GM23338 (cell line): ENCODE measurements around the gene LRMDA. TPM values are rescaled to one million over a fixed set of nuclear protein-coding genes. Genes with fewer than 3 reads are reported as not detected.

Experiments used
- ATAC-seq: fragments of 200-7000 bp; cut with Tn5 transposase; 3 replicates; pipeline ENCODE4 v1.9.1; 2020
- DNase-seq: peaks from one replicate; pipeline ENCODE4 v3.0.0-alpha.2; 2015; ENCODE audit warnings: low spot score
- H2AFZ ChIP-seq: fragments of 200-600 bp; sonication (generic); 2 replicates; pipeline ENCODE4 v1.8.0; 2016; ENCODE audit warnings: antibody characterized with exemption, mild to moderate bottlenecking, moderate library complexity
- H3F3A ChIP-seq: fragments of 200-600 bp; sonication (generic); replicated peaks from 2 replicates; pipeline ENCODE4 v1.8.0; 2017; ENCODE audit warnings: antibody characterized with exemption, mixed run types, low read depth
- H3K27ac ChIP-seq: fragments of 200-600 bp; sonication (generic); 2 replicates; pipeline ENCODE4 v1.6.1; 2016; ENCODE audit warnings: low read depth
- H3K27me3 ChIP-seq: fragments of 200-600 bp; sonication (generic); 2 replicates; pipeline ENCODE4 v1.8.0; 2016; ENCODE audit warnings: mild to moderate bottlenecking, mixed run types, moderate library complexity; ENCODE audit not compliant: insufficient read depth
- H3K36me3 ChIP-seq: fragments of 200-600 bp; sonication (generic); 2 replicates; pipeline ENCODE4 v1.8.0; 2016; ENCODE audit warnings: mild to moderate bottlenecking; ENCODE audit not compliant: insufficient read depth
- H3K4me1 ChIP-seq: fragments of 200-600 bp; sonication (generic); 2 replicates; pipeline ENCODE4 v1.8.0; 2016; ENCODE audit warnings: mild to moderate bottlenecking, moderate library complexity; ENCODE audit not compliant: insufficient read depth
- H3K4me2 ChIP-seq: fragments of 200-600 bp; sonication (generic); 2 replicates; pipeline ENCODE4 v1.7.1; 2017; ENCODE audit warnings: mixed run types
- H3K4me3 ChIP-seq: fragments of 200-600 bp; sonication (generic); 2 replicates; pipeline ENCODE4 v1.6.1; 2016; ENCODE audit warnings: mixed run types
- H3K79me2 ChIP-seq: fragments of 200-600 bp; sonication (generic); replicated peaks from 2 replicates; pipeline ENCODE4 v1.8.0; 2017; ENCODE audit warnings: mild to moderate bottlenecking; ENCODE audit not compliant: insufficient read depth
- H3K9me2 ChIP-seq: fragments of 200-600 bp; sonication (generic); 2 replicates; pipeline ENCODE4 v1.8.0; 2017; ENCODE audit not compliant: insufficient read depth
- H4K20me1 ChIP-seq: fragments of 200-600 bp; sonication (generic); replicated peaks from 2 replicates; pipeline ENCODE4 v1.8.0; 2017; ENCODE audit warnings: mild to moderate bottlenecking; ENCODE audit not compliant: insufficient read depth
- H3K27ac Mint-ChIP-seq: 2 replicates; pipeline ENCODE4 v1.8.0; 2020; ENCODE audit warnings: inconsistent platforms, mild to moderate bottlenecking, moderate library complexity, mixed read lengths
- H3K27me3 Mint-ChIP-seq: 3 replicates; pipeline ENCODE4 v1.8.0; 2022; ENCODE audit warnings: low read depth, mild to moderate bottlenecking, moderate library complexity, mixed read lengths, inconsistent platforms; ENCODE audit not compliant: insufficient read depth, poor library complexity
- H3K36me3 Mint-ChIP-seq: 3 replicates; pipeline ENCODE4 v1.8.0; 2021; ENCODE audit warnings: low read depth, mild to moderate bottlenecking, inconsistent platforms, moderate library complexity, mixed read lengths
- H3K4me1 Mint-ChIP-seq: 3 replicates; pipeline ENCODE4 v1.8.0; 2020; ENCODE audit warnings: mild to moderate bottlenecking, inconsistent platforms, mixed read lengths
- H3K4me3 Mint-ChIP-seq: 3 replicates; pipeline ENCODE4 v1.8.0; 2021; ENCODE audit warnings: moderate library complexity, mild to moderate bottlenecking, inconsistent platforms, mixed read lengths
- H3K9me3 Mint-ChIP-seq: 3 replicates; pipeline ENCODE4 v1.8.0; 2020; ENCODE audit warnings: moderate library complexity, mild to moderate bottlenecking, inconsistent platforms, mixed read lengths
- CREB1 ChIP-seq: fragments of 250-450 bp; sonication (Bioruptor Pico); IDR thresholded peaks from 2 replicates; pipeline ENCODE4 v1.5.0; 2020; ENCODE audit warnings: low read depth, mild to moderate bottlenecking, moderate library complexity
- EZH2 ChIP-seq: fragments of 200-600 bp; sonication (generic); IDR thresholded peaks from one replicate; pipeline ENCODE4 v1.8.0; 2017; ENCODE audit warnings: antibody characterized with exemption, mild to moderate bottlenecking, low read depth; ENCODE audit not compliant: unreplicated experiment
- EZH2phosphoT487 ChIP-seq: fragments of 200-600 bp; sonication (generic); IDR thresholded peaks from one replicate; pipeline ENCODE4 v1.8.1; 2018; ENCODE audit warnings: antibody characterized with exemption; ENCODE audit not compliant: unreplicated experiment
- JUNB ChIP-seq: IDR thresholded peaks from one replicate; pipeline ENCODE4 v1.6.1; 2016; ENCODE audit warnings: antibody characterized with exemption; ENCODE audit not compliant: unreplicated experiment
- NANOG ChIP-seq: IDR thresholded peaks from 2 replicates; pipeline ENCODE4 v1.6.1; 2016; ENCODE audit warnings: antibody characterized with exemption, borderline replicate concordance
- POLR2AphosphoS5 ChIP-seq: IDR thresholded peaks from 2 replicates; pipeline ENCODE4 v1.6.1; 2016; ENCODE audit warnings: antibody characterized with exemption, low read depth
- STAT1 ChIP-seq: IDR thresholded peaks from one replicate; pipeline ENCODE4 v1.6.1; 2016; ENCODE audit warnings: antibody characterized with exemption; ENCODE audit not compliant: unreplicated experiment
- ZNF114 ChIP-seq: fragments of 250-450 bp; sonication (Bioruptor Pico); IDR thresholded peaks from 2 replicates; pipeline ENCODE4 v1.5.0; 2020; ENCODE audit warnings: mild to moderate bottlenecking, moderate library complexity
- ZNF331 ChIP-seq: fragments of 250-450 bp; sonication (Bioruptor Pico); IDR thresholded peaks from 2 replicates; pipeline ENCODE4 v1.5.0; 2020; ENCODE audit warnings: low read depth, mild to moderate bottlenecking, moderate library complexity
- polyA plus RNA-seq: library from polyadenylated mRNA; unstranded; fragments of >200 nt; fragmentation: Nextera tagmentation; extraction: Ambion mirVana; gene quantifications from 2 replicates; pipeline ENCODE4 v1.2.1, GENCODE V29; 2016
- total RNA-seq: library from RNA; depleted of rRNA; stranded (reverse); fragments of >200 nt; shearing (Covaris generic); gene quantifications from 2 replicates; pipeline ENCODE4 v1.2.3, GENCODE V29; 2014
- TF ChIP-seq, protein P1 (sequence below): IDR thresholded peaks from one replicate; pipeline ENCODE4 v1.6.1; 2018; ENCODE audit warnings: antibody characterized with exemption; ENCODE audit not compliant: unreplicated experiment
- TF ChIP-seq, protein P2 (sequence below), 2 experiments: fragments of 200-600 bp in 1 of 2; sonication (generic) in 1 of 2; conservative IDR thresholded peaks; 2 replicates each; pipeline versions ENCODE4 v1.5.1 to v1.6.1; 2016 to 2017; ENCODE audit warnings: antibody characterized with exemption in 2 of 2, low read depth in 2 of 2, mild to moderate bottlenecking in 2 of 2, moderate library complexity in 1 of 2
- TF ChIP-seq, protein P3 (sequence below): IDR thresholded peaks from 2 replicates; pipeline ENCODE4 v1.6.1; 2016; ENCODE audit warnings: antibody characterized with exemption
- TF ChIP-seq, protein P4 (sequence below): fragments of 250-450 bp; sonication (Bioruptor Pico); IDR thresholded peaks from 2 replicates; pipeline ENCODE4 v1.5.0; 2020; ENCODE audit warnings: mild to moderate bottlenecking, moderate library complexity

Gene LRMDA
- total and polyA plus RNA-seq, 2 experiments from 2014 or later: 0.90 to 1.8 TPM

DNA sequence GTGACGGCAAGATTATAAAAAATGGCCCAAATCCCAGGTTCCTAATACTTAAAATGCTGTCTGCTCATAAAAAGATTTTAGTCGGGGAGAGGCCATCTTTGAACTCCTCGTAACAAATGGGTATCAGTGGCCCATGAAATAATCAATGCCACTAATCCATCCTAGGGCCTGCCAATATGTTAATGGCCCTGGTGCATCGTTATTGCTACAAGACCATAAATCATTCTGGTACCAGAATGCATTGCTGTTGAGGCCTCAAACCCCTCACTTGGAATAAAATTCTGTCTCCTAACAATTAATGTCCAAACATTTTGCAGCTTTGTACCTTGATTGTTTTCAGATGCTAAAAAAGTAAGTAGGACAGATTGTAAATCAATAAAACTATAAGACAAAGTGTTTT lies 290.6 kb downstream of the LRMDA start:
- DNase-seq (no peak), ATAC-seq (no peak)
- Histone ChIP-seq H2AFZ (no peak overlapping the region), H3K27me3 (no peaks in the 10 kb centered on the region), H3K4me1 (no peaks in the 10 kb centered on the region), H3K4me2 (no peak overlapping the region), H3K27ac (no peak overlapping the region), H3K36me3 (no peaks in the 10 kb centered on the region), H3K9me2 (peaks cover 8% of the 10 kb centered on the region; the same call in 1 of the 2 replicates), H3F3A (no peaks in the 10 kb centered on the region), H3K4me3 (no peak overlapping the region), H3K79me2 (no peaks in the 10 kb centered on the region), H4K20me1 (no peaks in the 10 kb centered on the region)
- Mint-ChIP-seq H3K27me3 (peaks cover 5% of the 10 kb centered on the region), H3K4me1 (no peaks in the 10 kb centered on the region), H3K27ac (no peak overlapping the region), H3K4me3 (no peak overlapping the region), H3K36me3 (no peaks in the 10 kb centered on the region), H3K9me3 (no peaks in the 10 kb centered on the region)
- TF ChIP-seq ZNF114 (CRISPR knock-in tag) (no peak), ZNF331 (CRISPR knock-in tag) (no peak), EZH2 (no peak), EZH2phosphoT487 (no peak), STAT1 (no peak), POLR2AphosphoS5 (no peak), NANOG (no peak), CREB1 (CRISPR knock-in tag) (no peak), JUNB (no peak)
- TF ChIP-seq, protein P1, sequence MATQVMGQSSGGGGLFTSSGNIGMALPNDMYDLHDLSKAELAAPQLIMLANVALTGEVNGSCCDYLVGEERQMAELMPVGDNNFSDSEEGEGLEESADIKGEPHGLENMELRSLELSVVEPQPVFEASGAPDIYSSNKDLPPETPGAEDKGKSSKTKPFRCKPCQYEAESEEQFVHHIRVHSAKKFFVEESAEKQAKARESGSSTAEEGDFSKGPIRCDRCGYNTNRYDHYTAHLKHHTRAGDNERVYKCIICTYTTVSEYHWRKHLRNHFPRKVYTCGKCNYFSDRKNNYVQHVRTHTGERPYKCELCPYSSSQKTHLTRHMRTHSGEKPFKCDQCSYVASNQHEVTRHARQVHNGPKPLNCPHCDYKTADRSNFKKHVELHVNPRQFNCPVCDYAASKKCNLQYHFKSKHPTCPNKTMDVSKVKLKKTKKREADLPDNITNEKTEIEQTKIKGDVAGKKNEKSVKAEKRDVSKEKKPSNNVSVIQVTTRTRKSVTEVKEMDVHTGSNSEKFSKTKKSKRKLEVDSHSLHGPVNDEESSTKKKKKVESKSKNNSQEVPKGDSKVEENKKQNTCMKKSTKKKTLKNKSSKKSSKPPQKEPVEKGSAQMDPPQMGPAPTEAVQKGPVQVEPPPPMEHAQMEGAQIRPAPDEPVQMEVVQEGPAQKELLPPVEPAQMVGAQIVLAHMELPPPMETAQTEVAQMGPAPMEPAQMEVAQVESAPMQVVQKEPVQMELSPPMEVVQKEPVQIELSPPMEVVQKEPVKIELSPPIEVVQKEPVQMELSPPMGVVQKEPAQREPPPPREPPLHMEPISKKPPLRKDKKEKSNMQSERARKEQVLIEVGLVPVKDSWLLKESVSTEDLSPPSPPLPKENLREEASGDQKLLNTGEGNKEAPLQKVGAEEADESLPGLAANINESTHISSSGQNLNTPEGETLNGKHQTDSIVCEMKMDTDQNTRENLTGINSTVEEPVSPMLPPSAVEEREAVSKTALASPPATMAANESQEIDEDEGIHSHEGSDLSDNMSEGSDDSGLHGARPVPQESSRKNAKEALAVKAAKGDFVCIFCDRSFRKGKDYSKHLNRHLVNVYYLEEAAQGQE: no peak
- TF ChIP-seq, protein P2, sequence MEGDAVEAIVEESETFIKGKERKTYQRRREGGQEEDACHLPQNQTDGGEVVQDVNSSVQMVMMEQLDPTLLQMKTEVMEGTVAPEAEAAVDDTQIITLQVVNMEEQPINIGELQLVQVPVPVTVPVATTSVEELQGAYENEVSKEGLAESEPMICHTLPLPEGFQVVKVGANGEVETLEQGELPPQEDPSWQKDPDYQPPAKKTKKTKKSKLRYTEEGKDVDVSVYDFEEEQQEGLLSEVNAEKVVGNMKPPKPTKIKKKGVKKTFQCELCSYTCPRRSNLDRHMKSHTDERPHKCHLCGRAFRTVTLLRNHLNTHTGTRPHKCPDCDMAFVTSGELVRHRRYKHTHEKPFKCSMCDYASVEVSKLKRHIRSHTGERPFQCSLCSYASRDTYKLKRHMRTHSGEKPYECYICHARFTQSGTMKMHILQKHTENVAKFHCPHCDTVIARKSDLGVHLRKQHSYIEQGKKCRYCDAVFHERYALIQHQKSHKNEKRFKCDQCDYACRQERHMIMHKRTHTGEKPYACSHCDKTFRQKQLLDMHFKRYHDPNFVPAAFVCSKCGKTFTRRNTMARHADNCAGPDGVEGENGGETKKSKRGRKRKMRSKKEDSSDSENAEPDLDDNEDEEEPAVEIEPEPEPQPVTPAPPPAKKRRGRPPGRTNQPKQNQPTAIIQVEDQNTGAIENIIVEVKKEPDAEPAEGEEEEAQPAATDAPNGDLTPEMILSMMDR (conservative IDR thresholded peaks at IDR 0.05; ENCODE audit: low read depth in 2 of 2): no peak
- TF ChIP-seq, protein P3, sequence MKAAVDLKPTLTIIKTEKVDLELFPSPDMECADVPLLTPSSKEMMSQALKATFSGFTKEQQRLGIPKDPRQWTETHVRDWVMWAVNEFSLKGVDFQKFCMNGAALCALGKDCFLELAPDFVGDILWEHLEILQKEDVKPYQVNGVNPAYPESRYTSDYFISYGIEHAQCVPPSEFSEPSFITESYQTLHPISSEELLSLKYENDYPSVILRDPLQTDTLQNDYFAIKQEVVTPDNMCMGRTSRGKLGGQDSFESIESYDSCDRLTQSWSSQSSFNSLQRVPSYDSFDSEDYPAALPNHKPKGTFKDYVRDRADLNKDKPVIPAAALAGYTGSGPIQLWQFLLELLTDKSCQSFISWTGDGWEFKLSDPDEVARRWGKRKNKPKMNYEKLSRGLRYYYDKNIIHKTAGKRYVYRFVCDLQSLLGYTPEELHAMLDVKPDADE: no peak
- TF ChIP-seq, protein P4, sequence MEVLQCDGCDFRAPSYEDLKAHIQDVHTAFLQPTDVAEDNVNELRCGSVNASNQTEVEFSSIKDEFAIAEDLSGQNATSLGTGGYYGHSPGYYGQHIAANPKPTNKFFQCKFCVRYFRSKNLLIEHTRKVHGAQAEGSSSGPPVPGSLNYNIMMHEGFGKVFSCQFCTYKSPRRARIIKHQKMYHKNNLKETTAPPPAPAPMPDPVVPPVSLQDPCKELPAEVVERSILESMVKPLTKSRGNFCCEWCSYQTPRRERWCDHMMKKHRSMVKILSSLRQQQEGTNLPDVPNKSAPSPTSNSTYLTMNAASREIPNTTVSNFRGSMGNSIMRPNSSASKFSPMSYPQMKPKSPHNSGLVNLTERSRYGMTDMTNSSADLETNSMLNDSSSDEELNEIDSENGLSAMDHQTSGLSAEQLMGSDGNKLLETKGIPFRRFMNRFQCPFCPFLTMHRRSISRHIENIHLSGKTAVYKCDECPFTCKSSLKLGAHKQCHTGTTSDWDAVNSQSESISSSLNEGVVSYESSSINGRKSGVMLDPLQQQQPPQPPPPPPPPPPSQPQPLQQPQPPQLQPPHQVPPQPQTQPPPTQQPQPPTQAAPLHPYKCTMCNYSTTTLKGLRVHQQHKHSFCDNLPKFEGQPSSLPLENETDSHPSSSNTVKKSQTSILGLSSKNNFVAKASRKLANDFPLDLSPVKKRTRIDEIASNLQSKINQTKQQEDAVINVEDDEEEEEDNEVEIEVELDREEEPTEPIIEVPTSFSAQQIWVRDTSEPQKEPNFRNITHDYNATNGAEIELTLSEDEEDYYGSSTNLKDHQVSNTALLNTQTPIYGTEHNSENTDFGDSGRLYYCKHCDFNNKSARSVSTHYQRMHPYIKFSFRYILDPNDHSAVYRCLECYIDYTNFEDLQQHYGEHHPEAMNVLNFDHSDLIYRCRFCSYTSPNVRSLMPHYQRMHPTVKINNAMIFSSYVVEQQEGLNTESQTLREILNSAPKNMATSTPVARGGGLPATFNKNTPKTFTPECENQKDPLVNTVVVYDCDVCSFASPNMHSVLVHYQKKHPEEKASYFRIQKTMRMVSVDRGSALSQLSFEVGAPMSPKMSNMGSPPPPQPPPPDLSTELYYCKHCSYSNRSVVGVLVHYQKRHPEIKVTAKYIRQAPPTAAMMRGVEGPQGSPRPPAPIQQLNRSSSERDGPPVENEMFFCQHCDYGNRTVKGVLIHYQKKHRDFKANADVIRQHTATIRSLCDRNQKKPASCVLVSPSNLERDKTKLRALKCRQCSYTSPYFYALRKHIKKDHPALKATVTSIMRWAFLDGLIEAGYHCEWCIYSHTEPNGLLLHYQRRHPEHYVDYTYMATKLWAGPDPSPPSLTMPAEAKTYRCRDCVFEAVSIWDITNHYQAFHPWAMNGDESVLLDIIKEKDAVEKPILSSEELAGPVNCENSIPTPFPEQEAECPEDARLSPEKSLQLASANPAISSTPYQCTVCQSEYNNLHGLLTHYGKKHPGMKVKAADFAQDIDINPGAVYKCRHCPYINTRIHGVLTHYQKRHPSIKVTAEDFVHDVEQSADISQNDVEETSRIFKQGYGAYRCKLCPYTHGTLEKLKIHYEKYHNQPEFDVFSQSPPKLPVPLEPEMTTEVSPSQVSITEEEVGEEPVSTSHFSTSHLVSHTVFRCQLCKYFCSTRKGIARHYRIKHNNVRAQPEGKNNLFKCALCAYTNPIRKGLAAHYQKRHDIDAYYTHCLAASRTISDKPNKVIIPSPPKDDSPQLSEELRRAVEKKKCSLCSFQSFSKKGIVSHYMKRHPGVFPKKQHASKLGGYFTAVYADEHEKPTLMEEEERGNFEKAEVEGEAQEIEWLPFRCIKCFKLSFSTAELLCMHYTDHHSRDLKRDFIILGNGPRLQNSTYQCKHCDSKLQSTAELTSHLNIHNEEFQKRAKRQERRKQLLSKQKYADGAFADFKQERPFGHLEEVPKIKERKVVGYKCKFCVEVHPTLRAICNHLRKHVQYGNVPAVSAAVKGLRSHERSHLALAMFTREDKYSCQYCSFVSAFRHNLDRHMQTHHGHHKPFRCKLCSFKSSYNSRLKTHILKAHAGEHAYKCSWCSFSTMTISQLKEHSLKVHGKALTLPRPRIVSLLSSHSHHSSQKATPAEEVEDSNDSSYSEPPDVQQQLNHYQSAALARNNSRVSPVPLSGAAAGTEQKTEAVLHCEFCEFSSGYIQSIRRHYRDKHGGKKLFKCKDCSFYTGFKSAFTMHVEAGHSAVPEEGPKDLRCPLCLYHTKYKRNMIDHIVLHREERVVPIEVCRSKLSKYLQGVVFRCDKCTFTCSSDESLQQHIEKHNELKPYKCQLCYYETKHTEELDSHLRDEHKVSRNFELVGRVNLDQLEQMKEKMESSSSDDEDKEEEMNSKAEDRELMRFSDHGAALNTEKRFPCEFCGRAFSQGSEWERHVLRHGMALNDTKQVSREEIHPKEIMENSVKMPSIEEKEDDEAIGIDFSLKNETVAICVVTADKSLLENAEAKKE (CRISPR knock-in tag): no peak
